ENCODE results near the gene ILF3. TPM values are rescaled to one million over a fixed set of nuclear protein-coding genes. Genes with fewer than 3 reads are reported as not detected.

ILF3 gene
- total RNA-seq, 6 experiments from 2014 or later: 227 to 298 (median 277) TPM

DNA sequence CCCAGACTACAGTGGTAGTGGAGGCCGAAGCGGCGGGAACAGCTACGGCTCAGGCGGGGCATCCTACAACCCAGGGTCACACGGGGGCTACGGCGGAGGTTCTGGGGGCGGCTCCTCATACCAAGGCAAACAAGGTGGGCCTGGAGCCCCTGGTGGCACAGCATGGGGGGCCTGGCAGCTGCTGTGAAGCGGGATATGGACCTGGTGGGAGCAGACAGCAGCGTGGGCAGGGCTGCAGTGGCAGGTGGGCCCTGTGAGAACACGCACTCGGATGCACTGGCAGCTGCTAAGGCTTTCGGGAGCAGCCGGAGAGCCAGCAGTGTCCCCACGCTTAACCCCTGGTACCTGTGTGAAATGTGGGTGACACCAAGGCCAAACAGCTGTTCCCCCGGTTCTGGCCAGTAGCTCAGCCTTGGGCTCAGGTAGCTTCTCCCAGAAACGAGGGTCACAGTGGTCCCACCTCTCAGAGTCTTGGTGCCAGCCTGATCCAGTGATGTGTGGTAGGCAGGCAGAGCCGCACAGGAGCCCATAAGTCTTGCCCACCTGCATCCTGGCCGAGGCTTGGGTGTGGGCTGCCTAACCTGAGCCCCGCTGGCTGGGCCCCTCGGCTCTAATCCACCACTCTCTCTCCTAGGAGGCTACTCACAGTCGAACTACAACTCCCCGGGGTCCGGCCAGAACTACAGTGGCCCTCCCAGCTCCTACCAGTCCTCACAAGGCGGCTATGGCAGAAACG lies 34.6 kb downstream of the ILF3 start:
- Mint-ChIP-seq H3K9me3 (no peaks in the 10 kb centered on the region), H3K4me1 (ENCODE audit: low read depth) (no peaks in the 10 kb centered on the region), H3K27ac (no peak overlapping the region), H3K4me3 (no peak overlapping the region), H3K36me3 (ENCODE audit: low read depth) (peaks cover 30% of the 10 kb centered on the region), H3K27me3 (ENCODE audit: insufficient read depth) (peaks cover 6% of the 10 kb centered on the region; the same call in 1 of the 2 replicates)
- DNase-seq: no peak
- TF ChIP-seq, protein P1, sequence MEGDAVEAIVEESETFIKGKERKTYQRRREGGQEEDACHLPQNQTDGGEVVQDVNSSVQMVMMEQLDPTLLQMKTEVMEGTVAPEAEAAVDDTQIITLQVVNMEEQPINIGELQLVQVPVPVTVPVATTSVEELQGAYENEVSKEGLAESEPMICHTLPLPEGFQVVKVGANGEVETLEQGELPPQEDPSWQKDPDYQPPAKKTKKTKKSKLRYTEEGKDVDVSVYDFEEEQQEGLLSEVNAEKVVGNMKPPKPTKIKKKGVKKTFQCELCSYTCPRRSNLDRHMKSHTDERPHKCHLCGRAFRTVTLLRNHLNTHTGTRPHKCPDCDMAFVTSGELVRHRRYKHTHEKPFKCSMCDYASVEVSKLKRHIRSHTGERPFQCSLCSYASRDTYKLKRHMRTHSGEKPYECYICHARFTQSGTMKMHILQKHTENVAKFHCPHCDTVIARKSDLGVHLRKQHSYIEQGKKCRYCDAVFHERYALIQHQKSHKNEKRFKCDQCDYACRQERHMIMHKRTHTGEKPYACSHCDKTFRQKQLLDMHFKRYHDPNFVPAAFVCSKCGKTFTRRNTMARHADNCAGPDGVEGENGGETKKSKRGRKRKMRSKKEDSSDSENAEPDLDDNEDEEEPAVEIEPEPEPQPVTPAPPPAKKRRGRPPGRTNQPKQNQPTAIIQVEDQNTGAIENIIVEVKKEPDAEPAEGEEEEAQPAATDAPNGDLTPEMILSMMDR (IDR thresholded peaks at IDR 0.05): no peak

DNA sequence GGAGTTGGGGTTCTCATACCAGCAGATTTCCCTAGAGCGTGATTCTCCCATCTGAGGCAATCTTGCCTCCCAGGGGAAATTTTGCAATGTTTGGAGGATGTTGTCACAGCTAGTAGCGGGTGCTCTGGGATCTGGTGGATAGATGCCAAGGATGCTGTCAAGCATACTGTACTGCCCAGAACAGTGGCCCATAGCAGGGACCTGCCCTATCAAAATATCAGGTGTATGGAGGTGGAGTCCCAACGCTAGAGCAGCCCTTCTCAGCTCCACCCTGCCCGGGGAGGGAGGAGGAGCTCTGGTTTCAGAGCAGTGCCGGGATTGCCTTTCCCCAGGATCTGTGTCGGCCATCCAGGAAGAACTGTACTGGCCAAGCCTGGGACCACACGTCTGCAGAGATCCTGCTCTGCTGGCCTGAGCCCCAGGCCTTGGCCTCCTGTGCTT lies 36.2 kb downstream of the ILF3 start:
- Mint-ChIP-seq H3K4me3 (no peak overlapping the region), H3K36me3 (ENCODE audit: low read depth) (peaks cover 22% of the 10 kb centered on the region; the same call in 1 of the 2 replicates), H3K27me3 (ENCODE audit: insufficient read depth) (peaks cover 3% of the 10 kb centered on the region; the same call in 1 of the 2 replicates), H3K4me1 (ENCODE audit: low read depth) (peaks cover 8% of the 10 kb centered on the region), H3K9me3 (no peaks in the 10 kb centered on the region), H3K27ac (no peak overlapping the region)
- TF ChIP-seq, protein P1 (IDR thresholded peaks at IDR 0.05): no peak
- DNase-seq: peak; percentile 38

GRCh38 chr19:10691178-10691881 lies 37.2 kb downstream of the ILF3 start:
- TF ChIP-seq, protein P1 (IDR thresholded peaks at IDR 0.05): no peak
- H3K4me3 Mint-ChIP-seq: no peak overlapping the region
- H3K36me3 Mint-ChIP-seq (ENCODE audit: low read depth): peaks cover 22% of the 10 kb centered on the region; the same call in 1 of the 2 replicates
- DNase-seq: no peak
- no peak overlapping the region for H3K27ac Mint-ChIP-seq
- H3K27me3 Mint-ChIP-seq (ENCODE audit: insufficient read depth): peaks cover 11% of the 10 kb centered on the region
- no peaks in the 10 kb centered on the region; the same call in 1 of the 2 replicates for H3K9me3 Mint-ChIP-seq
- H3K4me1 Mint-ChIP-seq (ENCODE audit: low read depth): peaks cover 17% of the 10 kb centered on the region

DNA sequence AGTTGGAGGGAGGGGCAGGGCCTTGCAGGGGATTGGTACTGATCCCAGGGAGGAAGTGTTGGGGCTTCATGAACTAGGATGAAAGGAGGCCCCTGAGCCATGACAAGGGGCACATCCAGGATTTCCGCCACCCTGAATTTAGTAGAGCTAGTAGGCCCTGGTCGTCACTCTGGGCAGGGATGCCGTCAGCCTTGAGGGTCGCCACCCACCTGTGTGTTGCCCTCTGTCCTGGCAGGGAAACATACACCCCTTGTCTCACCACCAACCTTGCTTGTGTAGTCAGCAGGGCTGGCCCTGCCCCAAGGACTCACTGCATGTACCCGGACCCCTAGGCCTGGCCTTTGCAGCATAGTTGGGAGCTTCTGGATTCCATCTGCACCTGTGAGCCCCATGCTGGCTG lies 37.7 kb downstream of the ILF3 start:
- no peak overlapping the region for H3K27ac Mint-ChIP-seq
- DNase-seq: no peak
- H3K27me3 Mint-ChIP-seq (ENCODE audit: insufficient read depth): peaks cover 11% of the 10 kb centered on the region
- TF ChIP-seq, protein P1 (IDR thresholded peaks at IDR 0.05): no peak
- no peak overlapping the region for H3K4me3 Mint-ChIP-seq
- H3K4me1 Mint-ChIP-seq (ENCODE audit: low read depth): peaks cover 17% of the 10 kb centered on the region
- no peaks in the 10 kb centered on the region; the same call in 1 of the 2 replicates for H3K9me3 Mint-ChIP-seq
- H3K36me3 Mint-ChIP-seq (ENCODE audit: low read depth): peaks cover 22% of the 10 kb centered on the region; the same call in 1 of the 2 replicates

DNA sequence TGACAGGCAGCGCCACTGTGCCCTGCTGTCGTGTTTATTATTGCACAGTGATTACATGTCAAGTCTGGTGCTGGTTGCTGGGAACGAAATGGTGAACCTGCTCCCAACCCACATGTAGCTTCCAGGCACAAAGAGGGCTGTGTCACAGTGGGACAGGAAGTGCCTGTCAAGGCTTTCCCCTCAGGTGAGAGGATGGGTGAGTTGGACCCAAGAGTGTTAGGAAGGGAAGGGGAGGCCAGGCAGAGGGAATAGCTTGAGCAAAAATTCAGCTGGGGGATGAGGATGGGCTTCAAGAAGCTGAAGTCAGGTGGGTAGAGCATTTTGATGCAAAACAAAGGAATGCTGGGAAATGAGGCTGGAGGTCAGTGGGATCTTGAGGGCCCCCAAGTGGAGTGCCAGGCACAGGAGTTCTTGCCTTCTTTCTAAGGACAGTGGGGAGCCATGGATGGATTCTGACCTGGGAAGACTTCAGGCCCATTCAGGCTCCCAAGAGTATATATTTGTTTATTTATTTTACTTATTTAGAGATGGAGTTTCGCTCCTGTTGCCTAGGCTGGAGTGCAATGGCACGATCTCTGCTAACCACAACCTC lies 38.6 kb downstream of the ILF3 start:
- Mint-ChIP-seq H3K9me3 (no peaks in the 10 kb centered on the region; the same call in 1 of the 2 replicates), H3K4me1 (ENCODE audit: low read depth) (peaks cover 17% of the 10 kb centered on the region)

More for the DNA sequence above, 38.6 kb downstream of the ILF3 start:
- DNase-seq: no peak
- Mint-ChIP-seq H3K36me3 (ENCODE audit: low read depth) (peaks cover 22% of the 10 kb centered on the region; the same call in 1 of the 2 replicates), H3K27ac (peak overlapping the region; percentile 11; the same call in 1 of the 2 replicates), H3K4me3 (no peak overlapping the region; the same call in 1 of the 2 replicates), H3K27me3 (ENCODE audit: insufficient read depth) (peaks cover 11% of the 10 kb centered on the region)
- TF ChIP-seq, protein P1 (IDR thresholded peaks at IDR 0.05): no peak

Data from HFFc6 (cell line).